SU-DHL-6 (cell line): ENCODE data around the gene GDF10.

ENCODE experiments used
- H2AFZ ChIP-seq: fragments of 200-600 bp; sonication (generic); 2 replicates; pipeline ENCODE4 v1.6.1; 2014; ENCODE audit warnings: low read depth, mild to moderate bottlenecking, moderate library complexity, mixed read lengths, antibody characterized with exemption, low read length; ENCODE audit not compliant: severe bottlenecking
- H3F3A ChIP-seq: fragments of 200-600 bp; shearing (Covaris generic); 2 replicates; pipeline ENCODE4 v1.6.0; 2016; ENCODE audit warnings: antibody characterized with exemption, mild to moderate bottlenecking; ENCODE audit not compliant: insufficient read depth
- H3K27ac ChIP-seq: fragments of 200-600 bp; sonication (generic); 2 replicates; pipeline ENCODE4 v1.5.1; 2016; ENCODE audit warnings: low read depth, mild to moderate bottlenecking, low read length, moderate library complexity, mixed read lengths
- H3K27me3 ChIP-seq: fragments of 200-600 bp; sonication (generic), shearing (Covaris generic); 2 replicates; pipeline ENCODE4 v1.6.0; 2014; ENCODE audit warnings: mild to moderate bottlenecking, low read length
- H3K36me3 ChIP-seq: fragments of 200-600 bp; sonication (generic); 2 replicates; pipeline ENCODE4 v1.6.1; 2014; ENCODE audit warnings: mild to moderate bottlenecking, low read length, mixed read lengths
- H3K4me2 ChIP-seq: fragments of 300-600, 200-600 bp; shearing (Covaris generic), sonication (generic); 2 replicates; pipeline ENCODE4 v1.6.0; 2014; ENCODE audit warnings: low read length, low read depth, mild to moderate bottlenecking; ENCODE audit not compliant: poor library complexity, severe bottlenecking
- H3K4me3 ChIP-seq: fragments of 200-600 bp; sonication (generic); 2 replicates; pipeline ENCODE4 v1.5.1; 2014; ENCODE audit warnings: antibody characterized with exemption, low read length, mild to moderate bottlenecking, mixed read lengths; ENCODE audit not compliant: insufficient read depth, poor library complexity, severe bottlenecking
- H3K79me2 ChIP-seq: fragments of 200-600 bp; sonication (generic); 2 replicates; pipeline ENCODE4 v1.6.1; 2014; ENCODE audit warnings: mild to moderate bottlenecking, low read length, moderate library complexity; ENCODE audit not compliant: insufficient read depth
- H3K9ac ChIP-seq: fragments of 200-600 bp; sonication (generic); 2 replicates; pipeline ENCODE4 v1.7.0; 2014; ENCODE audit warnings: mild to moderate bottlenecking, low read length
- H3K9me2 ChIP-seq: fragments of 200-600 bp; sonication (generic); replicated peaks from 2 replicates; pipeline ENCODE4 v1.6.1; 2014; ENCODE audit warnings: low read length; ENCODE audit not compliant: insufficient read depth
- H3K9me3 ChIP-seq: fragments of 200-600 bp; sonication (generic); 2 replicates; pipeline ENCODE4 v1.6.1; 2014; ENCODE audit warnings: low read length, mixed read lengths; ENCODE audit not compliant: insufficient read depth
- H4K20me1 ChIP-seq: fragments of 200-600 bp; sonication (generic); 2 replicates; pipeline ENCODE4 v1.6.1; 2014; ENCODE audit warnings: low read depth, mild to moderate bottlenecking, antibody characterized with exemption, low read length, moderate library complexity, mixed read lengths
- EZH2phosphoT487 ChIP-seq: fragments of 200-600 bp; sonication (generic), shearing (Covaris generic); conservative IDR thresholded peaks from 2 replicates; pipeline ENCODE4 v1.6.1; 2018; ENCODE audit warnings: mild to moderate bottlenecking, antibody characterized with exemption, low read length, moderate library complexity, mixed read lengths
- TF ChIP-seq, protein P1 (sequence below): fragments of 200-600 bp; sonication (generic); IDR thresholded peaks from one replicate; pipeline ENCODE4 v1.5.1; 2017; ENCODE audit warnings: antibody characterized with exemption, mild to moderate bottlenecking, low read length, moderate library complexity; ENCODE audit not compliant: insufficient read depth, poor library complexity, severe bottlenecking

The GDF10 gene

DNA sequence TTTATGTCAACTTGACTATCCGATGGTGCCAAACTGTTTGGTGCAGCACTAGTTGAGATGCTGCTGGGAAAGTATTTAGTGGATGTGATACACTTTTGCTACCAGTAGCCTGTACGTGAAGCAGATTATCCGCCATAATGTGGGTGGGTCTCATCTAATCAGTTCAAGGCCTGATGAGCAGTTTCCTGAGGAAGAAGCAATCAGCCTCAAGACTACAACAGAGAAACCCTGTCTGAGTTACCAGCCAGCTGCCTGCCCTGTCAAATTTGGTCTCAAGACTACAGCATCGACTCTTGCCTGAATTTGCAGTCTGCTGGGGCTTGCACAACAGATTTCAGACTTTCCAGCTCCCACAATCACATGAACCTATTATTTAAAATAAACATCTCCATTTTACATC is 37.3 kb downstream of the GDF10 start:
- H3K9me3 ChIP-seq = no peaks in the 10 kb centered on the region
- no peaks in the 10 kb centered on the region for H3K9me2 ChIP-seq
- no peaks in the 10 kb centered on the region for H4K20me1 ChIP-seq
- no peaks in the 10 kb centered on the region for H3K36me3 ChIP-seq
- H3K4me3 ChIP-seq = no peak overlapping the region
- H3K79me2 ChIP-seq = no peaks in the 10 kb centered on the region
- H3K27ac ChIP-seq = no peak overlapping the region
- no peak overlapping the region for H2AFZ ChIP-seq
- H3K9ac ChIP-seq = no peak overlapping the region
- no peaks in the 10 kb centered on the region for H3K27me3 ChIP-seq
- TF ChIP-seq, protein P1, sequence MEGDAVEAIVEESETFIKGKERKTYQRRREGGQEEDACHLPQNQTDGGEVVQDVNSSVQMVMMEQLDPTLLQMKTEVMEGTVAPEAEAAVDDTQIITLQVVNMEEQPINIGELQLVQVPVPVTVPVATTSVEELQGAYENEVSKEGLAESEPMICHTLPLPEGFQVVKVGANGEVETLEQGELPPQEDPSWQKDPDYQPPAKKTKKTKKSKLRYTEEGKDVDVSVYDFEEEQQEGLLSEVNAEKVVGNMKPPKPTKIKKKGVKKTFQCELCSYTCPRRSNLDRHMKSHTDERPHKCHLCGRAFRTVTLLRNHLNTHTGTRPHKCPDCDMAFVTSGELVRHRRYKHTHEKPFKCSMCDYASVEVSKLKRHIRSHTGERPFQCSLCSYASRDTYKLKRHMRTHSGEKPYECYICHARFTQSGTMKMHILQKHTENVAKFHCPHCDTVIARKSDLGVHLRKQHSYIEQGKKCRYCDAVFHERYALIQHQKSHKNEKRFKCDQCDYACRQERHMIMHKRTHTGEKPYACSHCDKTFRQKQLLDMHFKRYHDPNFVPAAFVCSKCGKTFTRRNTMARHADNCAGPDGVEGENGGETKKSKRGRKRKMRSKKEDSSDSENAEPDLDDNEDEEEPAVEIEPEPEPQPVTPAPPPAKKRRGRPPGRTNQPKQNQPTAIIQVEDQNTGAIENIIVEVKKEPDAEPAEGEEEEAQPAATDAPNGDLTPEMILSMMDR = no peak
- TF ChIP-seq EZH2phosphoT487 = no peak
- no peak overlapping the region for H3K4me2 ChIP-seq
- no peaks in the 10 kb centered on the region for H3F3A ChIP-seq

DNA sequence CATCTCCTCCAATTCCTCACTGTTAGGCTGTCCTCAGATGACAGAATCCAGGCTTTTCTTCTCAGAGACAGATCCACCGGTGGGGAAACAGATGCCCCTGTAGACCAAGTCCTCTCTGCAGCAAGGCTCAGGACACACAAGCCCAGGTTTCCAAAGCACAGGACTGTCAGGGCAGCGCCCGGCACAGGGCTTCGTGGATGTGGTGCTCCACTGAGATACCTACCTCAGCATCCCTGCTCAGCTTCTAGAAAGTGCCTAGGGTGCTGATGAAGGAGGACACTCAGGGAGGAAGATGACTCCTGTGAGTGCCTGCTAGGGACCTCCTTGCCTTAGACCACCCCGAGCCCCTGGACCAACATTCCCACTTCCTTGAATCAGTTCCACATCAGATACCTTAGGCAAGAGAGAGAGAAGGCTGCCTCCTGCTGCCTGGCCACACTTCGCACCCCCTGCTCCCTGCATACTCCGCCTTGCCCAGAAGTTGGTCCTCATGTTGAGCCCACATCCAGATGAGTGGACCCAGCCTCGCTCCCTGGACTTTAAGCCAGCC is 39.3 kb downstream of the GDF10 start:
- TF ChIP-seq, protein P1 = no peak
- TF ChIP-seq EZH2phosphoT487 = no peak
- Histone ChIP-seq H3K9me3 (no peaks in the 10 kb centered on the region), H3K36me3 (no peaks in the 10 kb centered on the region), H3K9ac (no peak overlapping the region), H3K27ac (no peak overlapping the region), H3F3A (no peaks in the 10 kb centered on the region), H3K4me3 (no peak overlapping the region), H3K27me3 (no peaks in the 10 kb centered on the region), H3K9me2 (no peaks in the 10 kb centered on the region), H3K4me2 (no peak overlapping the region), H2AFZ (no peak overlapping the region), H4K20me1 (no peaks in the 10 kb centered on the region), H3K79me2 (no peaks in the 10 kb centered on the region)

DNA sequence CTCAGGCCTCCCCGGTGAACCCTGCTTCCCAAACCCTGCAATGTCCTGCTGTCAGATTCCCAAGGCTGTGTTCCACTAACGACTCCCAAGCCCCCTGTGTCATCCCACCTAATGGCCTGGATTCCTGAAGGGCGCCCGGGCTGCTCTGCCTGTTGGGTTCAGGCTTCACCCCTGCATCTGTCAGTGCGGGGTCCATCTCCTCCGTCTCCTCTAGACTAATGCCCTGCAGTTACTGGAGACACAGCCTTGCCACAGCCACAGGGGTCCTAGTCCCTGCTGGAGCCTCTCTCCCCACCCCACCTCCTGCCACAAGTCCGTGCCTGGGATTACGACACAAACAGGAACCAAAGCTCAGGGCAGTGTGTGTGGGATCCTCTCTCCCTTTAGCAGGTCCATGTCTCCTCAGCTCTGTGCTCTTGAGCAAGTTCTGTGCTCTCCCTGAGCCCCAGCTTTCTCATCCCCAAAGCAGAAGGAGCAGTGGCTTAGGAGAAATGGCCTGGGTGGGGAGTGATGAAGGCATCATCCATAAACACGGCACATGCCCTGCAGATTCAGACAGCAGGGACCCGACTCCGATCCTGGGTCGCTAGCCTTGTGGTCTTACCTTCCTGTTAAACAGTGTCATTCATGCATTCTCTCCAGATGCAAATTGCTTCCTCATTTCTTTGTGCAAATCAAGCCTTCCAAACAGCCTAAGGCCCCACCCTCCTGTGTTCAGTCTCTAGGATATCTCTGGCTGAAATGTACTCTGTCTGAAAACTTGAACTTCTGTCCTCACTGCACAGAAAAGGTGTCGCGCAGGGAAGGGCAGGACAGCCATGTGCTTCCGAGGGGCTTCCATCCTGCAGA is 40.0 kb downstream of the GDF10 start:
- Histone ChIP-seq H3K9me3 (no peaks in the 10 kb centered on the region), H3K27me3 (no peaks in the 10 kb centered on the region), H3K4me3 (no peak overlapping the region), H3K9ac (no peak overlapping the region), H3K4me2 (no peak overlapping the region), H3K9me2 (no peaks in the 10 kb centered on the region), H3F3A (no peaks in the 10 kb centered on the region), H3K27ac (no peak overlapping the region), H4K20me1 (no peaks in the 10 kb centered on the region), H2AFZ (no peak overlapping the region), H3K36me3 (no peaks in the 10 kb centered on the region), H3K79me2 (no peaks in the 10 kb centered on the region)
- no peak for TF ChIP-seq EZH2phosphoT487
- TF ChIP-seq, protein P1 = no peak
